GM19395 (cell line): ENCODE results near the gene ZNF783.
"Not testable (repeated sequence)": the region's sequence is repeated elsewhere in the genome, so short reads cannot be mapped to it uniquely, and the experiment has no call there.

Source experiments
- ATAC-seq: cut with Tn5 transposase; IDR thresholded peaks from one replicate; pipeline ENCODE4 v1.9.1; 2021; ENCODE audit warnings: mild to moderate bottlenecking, moderate library complexity; ENCODE audit not compliant: unreplicated experiment

The ZNF783 gene

DNA sequence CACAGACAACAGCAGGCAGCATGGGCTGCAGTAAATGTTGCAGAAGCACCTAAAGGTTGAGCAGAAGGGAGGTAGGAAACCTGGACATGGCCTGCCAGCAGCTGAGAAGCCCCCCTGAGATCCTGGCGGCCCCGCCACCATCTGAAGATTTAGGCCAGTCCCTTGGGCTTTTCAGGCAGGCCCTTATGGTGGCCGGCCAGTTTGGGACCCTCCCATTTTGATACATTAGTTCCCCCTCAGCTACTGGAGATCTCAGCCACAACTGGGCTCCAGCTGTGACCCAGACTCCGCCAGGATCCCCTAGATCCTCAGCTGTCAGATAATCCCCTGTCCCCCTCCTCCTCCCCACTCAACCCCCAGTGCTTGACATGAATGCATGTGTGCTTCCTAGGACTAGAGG, 34.4 kb downstream of the ZNF783 start:
- ATAC-seq: no peak

DNA sequence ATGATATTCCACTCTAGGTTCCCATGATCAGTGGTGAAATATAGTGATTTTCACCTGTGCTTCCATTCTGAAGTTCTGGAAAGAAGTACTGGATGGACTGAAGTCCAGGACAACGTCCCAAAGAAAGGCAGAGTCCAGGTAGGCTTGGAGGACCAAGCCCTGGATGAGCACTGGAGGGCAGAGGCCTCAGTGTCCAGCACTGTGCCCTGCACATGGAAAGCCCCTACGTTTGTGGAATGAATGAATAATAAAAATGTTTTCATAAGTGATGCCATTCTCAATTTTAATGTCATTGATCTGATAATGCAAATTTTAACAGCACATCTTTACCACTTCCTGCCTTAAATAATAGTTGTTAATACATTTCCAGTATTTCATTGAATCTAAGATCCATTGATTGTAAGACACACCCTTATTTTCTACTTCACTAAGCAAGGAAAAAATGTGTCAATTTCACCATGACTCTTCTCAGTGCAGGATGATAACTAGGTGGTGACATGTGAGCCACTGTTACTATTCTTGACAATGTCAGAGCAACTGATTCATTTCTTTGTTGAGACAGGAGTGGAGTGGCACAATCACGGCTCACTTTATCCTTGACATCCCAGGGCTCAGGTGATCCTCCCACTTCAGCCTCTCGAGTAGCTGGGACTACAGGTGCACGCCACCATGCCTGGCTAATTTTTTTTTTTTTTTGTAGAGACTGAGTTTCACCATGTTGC, 35.2 kb downstream of the ZNF783 start:
- ATAC-seq: no peak

DNA sequence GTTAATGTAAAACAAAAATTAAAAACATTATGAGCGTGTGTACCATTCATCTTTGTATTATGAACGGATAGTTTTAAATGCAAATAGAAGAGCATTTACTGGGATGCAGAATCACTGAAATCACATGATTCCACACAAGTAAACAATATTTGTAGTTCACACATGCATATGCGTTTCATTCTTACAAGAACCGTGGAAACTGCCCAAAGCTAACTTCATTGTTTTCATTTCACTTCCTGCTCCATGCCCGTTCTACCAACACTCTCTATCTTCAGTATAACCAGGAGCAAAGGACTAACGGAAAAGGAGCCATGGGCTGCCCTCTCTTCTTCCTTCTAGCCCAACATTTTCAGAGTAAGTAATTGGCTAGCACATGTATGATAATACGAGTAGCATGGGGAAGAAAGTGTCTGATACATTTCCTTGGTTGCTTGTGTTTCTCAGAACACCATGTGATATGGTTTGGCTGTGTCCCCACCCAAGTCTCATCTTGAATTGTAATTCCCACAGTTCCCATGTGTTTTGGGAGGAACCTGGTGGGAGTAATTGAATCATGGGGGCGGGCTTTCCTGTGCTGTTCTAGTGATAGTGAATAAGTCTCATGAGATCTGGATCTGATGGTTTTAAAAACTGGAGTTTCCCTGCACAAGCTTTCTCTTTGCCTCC, 38.8 kb downstream of the ZNF783 start:
- ATAC-seq: no peak

DNA sequence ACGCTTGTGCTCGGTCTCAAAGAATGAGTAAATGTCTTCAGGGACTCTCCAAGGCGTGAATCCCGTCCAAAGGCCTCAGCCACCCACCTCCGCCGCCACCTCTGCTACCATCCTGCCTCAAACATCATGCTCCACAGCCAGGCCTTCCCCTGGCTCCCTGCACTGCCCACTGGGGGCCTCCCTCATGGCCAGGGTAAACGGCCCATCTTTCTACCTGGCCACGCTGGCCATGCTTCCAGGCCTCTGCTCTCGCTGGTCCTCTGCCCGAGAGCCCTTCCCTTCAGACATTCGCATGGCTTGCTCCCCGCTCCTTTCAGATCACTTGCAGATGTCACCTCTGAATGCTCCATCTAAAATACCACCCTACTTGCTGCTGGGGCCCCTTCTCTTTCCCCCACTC, 40.2 kb downstream of the ZNF783 start:
- ATAC-seq: no peak

DNA sequence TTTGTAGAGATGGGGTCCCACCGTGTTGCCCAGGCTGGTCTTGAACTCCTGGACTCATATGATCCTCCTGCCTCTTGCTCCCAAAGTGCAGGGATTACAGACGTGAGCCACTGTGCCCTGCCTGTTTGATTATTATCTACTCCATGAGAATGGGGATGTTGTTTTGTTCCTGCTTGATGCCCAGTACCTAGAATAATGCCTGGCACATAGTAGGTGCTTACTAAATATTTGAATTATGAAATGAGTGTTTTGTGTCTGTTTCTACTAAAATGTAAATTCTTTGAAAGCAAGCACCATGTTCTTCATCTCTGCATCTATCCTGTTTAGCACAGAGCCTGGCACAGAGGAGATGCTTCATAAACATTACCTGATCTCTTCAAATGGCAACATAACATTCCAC, 40.9 kb downstream of the ZNF783 start:
- no peak for ATAC-seq

DNA sequence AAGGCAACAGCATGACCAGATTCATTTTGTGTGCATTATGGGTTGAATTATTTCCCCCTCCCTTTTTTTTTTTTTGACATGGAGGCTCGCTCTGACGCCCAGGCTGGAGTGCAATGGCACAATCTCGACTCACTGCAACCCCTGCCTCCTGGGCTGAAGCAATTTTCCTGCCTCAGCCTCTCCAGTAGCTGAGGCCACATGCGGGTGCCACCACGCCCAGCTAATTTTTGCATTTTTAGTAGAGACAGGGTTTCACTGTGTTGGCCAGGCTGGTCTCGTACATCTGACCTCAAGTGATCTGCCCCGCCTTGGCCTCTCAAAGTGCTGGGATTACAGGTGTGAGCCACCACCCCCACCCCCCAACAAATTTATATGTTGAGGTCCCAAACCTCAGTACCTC, 42.0 kb downstream of the ZNF783 start:
- no peak for ATAC-seq

DNA sequence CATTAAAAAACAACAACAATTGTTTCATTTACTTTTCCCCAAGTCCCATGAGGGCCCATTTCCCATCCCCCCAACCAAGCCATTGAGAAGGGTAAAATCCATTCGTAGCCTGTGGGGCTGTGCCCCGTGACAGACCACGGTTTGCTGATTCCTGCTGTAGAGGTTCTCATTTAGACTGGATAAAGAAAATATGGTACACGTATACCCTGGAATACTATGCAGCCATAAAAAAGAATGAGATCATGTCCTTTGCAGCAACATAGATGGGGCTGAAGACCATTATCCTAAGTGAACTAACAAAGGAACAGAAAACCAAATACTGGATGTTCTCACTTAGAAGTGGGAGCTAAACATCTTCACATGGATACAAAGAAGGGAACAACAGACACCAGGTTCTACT, 44.9 kb downstream of the ZNF783 start:
- ATAC-seq: no peak

DNA sequence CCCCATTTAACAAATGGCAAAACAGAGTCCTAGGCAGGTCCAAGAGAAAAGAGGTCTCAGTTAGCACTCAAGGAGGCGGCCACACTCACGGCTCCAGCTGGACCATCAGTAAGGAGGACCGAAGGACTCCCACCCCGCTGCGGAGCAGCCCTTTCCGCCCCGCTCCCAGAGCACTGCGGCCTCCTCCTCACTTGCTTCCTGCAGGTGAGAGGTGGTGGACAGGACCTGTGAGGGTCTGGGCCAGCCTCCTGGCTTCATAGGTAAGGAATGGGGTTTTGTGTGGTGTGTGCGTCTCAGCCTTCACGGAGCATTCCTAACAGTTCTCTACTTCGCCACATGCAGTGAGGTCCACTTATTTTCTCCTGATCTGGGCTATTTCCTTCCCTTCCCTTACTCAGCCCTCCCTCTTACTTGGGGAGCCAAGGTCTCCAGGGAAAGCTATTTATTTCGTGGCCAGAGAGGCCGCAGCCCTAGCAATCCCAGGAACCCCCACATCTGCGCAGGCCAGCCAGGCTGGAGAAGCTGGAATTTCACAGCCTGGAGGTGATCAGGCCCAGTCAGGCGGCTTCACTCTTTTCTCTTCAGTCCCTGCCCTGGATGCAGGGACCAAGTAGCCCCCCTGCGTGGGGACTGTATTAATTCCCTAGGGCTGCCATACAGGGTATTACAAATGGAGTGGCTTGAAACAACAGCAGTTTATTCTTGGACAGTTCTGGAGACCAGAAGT, 45.9 kb downstream of the ZNF783 start:
- no peak for ATAC-seq

DNA sequence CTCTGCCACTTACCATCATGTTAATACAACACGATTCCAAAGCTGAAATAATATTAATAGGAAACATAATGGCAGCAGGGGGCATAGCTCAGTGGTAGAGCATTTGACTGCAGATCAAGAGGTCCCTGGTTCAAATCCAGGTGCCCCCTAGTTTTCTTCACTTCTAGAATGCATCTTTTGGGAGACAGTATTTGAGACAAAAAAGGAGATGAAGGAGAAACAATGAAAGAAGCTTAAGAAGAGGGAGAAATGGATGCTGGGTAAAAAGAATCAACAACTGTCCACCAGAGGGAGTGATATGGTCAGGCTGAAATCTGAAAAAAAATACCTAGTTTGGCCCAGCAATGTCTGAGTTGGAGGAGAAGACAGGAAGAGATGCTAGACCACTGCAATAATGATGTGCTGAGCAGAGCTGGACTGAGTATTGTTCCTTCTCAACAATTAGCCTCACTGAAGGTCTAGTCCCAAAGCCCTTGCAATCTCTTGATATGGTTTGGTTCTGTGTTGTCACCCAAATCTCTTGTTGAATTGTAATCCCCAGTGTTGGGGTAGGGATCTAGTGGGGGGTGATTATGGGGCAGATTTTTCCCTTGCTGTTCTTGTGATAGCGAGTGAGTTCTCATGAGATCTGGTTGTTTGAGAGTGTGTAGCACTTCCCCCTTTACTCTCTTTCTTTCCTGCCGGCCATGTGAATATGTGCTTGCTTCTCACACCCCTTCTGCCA, 48.3 kb downstream of the ZNF783 start:
- ATAC-seq: peak; percentile 73

DNA sequence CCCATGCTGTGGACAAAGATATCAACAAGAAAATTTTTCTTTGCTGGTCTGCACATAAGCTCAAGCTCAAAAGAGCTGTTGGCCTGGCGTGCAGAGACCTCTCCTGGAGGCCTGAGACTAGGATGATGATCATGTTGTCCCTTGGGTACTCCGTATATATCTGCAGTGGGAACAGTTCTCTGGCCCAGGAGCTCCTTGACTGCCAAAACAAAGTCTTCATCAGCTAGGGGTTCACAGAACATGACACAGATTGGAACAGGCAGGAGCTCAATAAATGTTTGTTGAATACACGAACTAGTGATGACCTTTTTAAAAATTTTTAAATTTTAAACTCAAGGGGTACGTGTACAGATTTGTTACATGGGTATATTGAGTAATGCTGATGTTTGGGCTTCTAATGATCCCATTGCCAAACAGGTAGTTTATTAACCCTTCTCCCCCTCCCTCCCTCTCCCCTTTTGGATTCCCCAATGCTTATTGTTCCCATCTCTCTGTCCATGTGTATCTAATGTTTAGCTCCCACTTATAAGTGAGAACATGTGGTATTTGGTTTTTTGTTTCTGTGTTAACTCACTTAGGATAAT, 49.1 kb downstream of the ZNF783 start:
- ATAC-seq: no peak

DNA sequence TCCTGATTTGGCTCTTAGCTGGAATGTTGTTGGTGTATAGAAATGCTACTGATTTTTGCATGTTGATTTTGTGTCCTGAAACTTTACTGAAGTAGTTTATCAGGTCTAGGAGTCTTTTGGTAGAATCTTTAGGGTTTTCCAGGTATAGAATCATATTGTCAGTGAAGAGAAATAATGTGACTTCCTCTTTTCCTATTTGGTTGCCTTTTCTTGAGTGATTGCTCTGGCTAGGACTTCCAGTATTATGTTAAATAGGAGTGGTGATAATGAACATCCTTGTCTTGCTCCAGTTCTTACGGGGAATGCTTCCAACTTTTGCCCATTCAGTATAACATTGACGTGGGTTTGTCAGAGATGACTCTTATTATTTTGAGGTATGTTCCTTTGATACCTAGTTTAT, 52.0 kb downstream of the ZNF783 start:
- ATAC-seq: no peak

DNA sequence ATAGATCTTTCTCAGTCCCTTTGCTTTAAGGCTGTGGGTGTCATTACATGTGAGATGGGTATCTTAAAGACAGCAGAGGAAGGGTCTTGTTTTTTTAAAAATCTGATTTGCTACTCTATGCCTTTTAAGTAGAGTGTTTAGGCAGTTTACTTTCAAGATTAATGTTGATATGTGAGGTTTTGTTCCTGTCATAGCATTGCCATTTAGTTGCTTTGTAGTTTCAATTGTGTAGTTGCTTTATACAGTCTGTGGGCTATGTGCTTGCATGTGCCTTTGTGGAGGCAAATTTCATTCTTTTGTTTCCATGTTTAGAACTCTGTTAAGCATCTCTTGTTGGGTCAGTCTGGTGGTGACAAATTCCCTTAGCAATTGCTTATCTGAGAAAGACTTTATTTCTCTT, 54.6 kb downstream of the ZNF783 start:
- ATAC-seq: no peak

DNA sequence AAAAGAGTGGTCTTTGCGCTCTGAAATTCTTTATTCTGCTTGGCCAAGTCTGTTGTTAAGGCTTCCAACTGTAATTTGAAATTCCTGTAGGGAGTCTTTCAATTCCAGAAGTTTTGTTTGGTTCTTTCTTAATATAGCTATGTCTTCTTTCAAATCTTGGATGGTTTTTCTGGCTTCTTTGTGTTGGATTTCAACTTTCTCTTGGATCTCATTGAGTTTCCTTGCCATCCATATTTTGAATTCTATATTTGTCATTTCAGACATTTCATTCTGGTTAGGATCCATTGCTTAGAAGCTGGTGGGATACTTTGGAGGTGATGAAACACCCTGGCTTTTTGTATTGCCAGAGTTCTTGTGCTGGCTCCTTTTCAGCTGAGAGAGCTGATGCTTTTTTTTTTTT, 55.5 kb downstream of the ZNF783 start:
- ATAC-seq: no peak

DNA sequence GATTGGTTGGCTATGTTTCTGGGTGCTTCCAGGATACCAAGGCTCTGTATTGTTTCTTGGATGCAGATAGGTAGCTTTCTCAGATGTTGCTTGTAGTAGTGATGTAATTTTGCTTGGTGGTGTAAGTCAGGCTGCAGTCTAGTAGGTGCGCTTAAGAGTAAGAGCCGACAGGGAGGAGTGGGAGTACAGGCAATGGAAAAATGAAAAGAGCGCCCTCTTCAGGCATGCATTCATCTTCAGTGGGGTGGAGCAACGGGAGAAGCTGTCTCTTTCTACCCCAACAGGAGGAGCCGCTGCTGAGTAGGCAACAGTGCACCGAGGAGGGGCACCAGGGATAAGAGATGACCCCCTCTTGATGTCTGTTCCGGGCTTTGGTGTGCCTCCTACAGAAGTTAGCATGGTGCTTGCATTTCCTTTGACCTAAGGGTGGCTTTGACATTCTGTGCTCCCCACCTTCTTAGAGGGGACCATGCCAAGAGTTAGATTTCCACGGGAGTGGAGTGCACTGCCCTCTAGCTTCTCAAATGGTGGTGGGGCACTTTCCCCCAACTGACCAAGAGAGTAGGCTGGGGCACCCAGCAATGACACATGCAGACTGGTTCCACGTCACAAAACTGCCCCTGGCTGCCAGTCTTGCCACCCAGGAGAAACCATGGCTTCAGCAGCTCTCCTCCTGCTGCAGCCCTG, 56.1 kb downstream of the ZNF783 start:
- no peak for ATAC-seq

DNA sequence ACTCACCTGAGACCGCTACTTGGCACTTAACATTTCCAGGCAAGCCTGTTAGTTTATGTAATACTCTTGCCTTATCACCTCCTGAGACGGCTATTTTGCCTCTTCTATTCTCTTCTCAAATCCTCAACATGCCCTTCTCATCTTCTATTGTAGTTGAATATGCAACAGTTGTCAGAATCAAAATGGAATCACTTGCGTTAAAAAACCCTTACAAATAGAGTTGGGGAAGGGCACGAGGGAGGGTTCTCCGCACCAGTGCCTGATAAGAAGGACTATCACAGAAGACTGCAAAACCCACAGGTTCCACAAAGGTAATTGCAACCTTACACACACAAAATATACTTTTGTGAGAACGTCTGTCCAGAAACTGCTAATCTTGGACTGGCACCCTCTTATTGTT, 57.4 kb downstream of the ZNF783 start:
- no peak for ATAC-seq

DNA sequence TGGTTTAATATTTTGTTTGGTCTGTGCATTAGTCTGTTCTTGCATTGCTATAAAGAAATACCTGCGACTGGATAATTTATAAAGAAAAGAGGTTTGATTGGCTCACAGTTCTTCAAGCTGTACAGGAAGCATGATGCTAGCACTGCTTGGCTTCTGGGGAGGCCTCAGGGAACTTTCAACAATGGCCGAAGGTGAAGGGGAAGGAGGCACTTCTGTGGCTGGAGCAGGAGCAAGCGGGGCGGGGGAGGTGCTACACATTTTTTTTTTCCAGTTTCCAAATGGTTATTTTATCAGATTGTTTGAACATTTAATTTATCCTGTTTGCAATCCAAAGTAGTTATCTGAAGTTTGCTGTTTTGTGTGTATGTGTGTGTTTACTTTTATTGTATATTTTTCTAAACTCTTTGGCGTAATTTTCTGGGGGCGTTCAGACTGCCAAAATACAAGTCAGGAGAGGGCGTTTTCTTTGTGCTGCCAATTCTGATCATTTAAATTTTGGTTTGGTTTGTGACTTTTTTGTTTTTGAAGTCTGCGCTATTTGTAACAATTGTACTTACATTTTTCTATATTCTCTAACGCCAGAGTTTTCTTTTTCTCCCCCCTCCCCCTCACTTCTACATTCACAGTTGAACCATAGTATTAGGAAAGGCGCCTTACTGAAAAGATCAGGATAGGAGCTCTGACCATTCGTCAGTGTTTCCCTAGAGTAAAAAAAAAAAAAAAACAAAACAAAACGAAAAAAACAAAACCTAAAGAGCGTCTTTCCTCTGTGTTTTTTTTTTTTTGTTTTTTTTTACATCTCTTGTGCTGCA, 58.5 kb downstream of the ZNF783 start:
- no peak for ATAC-seq

DNA sequence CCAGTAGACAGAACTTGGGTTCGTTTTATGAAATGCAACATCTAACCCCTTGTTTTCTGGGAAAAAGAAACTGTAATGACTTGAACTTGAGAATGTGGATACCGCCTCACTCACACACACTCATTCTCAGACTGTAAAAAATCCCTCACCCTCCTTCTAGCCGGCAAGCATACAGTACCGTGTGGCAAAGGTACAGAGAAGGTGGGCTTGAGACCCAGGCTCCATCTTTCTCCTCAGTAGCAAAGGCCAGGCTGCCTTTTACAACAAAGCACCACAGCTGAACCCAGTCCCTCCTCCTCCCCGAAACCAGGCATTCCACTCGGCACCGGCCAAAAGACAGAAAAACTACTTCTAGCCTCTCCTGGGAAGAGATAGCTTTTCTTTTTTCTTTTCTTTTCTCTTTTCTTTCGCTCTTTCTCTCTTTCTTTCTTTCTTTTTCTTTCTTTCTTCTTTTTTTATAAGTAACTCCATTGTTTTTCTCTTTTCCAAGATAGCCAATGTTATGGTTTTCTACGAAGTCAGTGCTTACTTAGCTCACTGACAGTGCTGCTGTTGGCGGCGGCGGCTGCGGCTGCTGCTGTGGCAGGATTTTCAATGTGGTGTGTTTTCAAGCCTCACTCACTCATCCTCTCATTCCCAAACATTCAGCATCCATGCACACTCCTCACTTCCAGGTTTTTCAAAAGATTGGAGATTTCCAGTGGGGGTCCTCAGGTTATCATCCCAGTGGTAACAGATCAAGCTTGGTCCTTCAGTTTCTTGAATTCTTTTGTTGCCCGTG, 59.3 kb downstream of the ZNF783 start:
- ATAC-seq: not testable (repeated sequence)

DNA sequence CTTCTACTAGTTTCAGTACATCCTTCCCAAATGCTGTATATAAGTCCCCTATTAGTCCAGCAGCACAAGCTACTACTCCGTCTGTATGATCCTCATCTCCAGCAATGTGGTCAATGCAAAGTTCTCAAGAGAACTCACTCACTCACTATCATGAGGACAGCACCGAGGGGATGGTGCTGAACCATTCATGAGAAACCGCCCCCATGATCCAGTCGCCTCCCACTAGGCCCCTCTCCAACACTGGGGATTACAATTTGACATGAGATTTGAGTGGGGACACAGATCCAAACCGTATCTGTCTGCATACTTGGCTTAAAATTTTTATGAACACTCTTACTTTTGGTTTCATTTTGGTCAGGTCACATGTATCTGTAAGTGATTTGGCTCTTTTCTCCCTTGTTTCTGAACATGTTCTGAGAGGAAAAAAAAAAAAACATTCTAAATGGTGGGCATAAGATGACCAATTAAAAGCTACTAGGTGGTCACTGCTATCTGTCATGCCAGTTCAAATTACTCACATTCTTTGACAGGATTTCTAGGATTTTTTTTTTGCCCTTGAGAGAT, 60.1 kb downstream of the ZNF783 start:
- no peak for ATAC-seq

DNA sequence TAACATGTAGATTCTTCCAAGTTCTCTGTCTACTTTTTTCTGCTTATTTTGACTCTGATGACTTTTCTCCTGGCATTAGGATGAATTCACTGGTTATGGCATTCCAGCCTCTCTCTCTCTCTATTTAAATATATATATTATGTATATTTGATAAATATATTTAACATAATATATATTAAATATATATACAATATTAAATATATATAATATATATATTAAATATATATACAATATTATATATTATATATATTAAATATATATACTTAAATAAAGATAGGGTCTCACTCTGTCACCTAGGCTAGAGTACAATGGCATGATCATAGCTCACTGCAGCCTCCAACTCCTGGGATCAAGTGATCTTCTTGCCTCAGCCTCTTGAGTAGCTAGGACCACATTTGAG, 60.7 kb downstream of the ZNF783 start:
- ATAC-seq: no peak
